Stimulated activated CD4-positive, alpha-beta T cell treated with anti-CD3 and anti-CD28 coated beads, Interleukin-4, amount 100 ng/mL, for 4 hours (primary cell): ENCODE measurements around the gene CRADD.
"Not testable (repeated sequence)": the region's sequence is repeated elsewhere in the genome, so short reads cannot be mapped to it uniquely, and the experiment has no call there.

Experiments
- DNase-seq, 2 experiments: peaks; one replicate each; pipeline ENCODE4 v3.0.0-alpha.2; 2020

CRADD gene

DNA sequence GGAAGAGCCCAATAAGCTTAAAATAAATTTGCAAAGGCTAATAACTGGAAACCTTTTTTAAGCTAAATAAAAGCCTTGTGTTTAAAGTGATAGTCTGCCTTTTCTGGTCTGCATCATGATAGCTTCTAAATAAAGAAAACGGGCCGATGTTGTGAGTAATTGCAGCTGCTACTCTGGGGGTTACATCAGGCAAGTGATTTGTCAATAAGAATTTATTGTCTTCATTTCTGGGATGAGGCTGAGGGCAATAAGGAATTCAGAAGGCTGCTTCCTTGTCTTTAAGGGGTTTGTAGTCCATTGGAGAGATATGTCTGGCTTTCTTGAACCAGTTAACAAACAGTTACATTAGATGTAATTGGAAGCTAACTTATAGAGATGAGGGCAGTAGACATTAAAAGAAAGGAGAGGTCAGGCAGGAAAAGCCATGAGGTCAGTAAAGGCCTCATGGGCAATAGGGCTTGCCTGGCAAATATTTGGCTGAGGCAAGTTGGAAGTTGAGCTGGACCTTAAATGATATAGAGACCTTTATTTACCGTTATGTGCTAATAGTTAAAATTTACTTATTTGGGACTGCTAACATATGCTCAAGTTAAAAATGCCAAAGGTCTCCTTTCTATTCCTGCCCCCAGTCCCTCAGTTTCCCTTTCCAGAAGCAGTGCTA, 85.0 kb downstream of the CRADD start:
- no peak for DNase-seq

DNA sequence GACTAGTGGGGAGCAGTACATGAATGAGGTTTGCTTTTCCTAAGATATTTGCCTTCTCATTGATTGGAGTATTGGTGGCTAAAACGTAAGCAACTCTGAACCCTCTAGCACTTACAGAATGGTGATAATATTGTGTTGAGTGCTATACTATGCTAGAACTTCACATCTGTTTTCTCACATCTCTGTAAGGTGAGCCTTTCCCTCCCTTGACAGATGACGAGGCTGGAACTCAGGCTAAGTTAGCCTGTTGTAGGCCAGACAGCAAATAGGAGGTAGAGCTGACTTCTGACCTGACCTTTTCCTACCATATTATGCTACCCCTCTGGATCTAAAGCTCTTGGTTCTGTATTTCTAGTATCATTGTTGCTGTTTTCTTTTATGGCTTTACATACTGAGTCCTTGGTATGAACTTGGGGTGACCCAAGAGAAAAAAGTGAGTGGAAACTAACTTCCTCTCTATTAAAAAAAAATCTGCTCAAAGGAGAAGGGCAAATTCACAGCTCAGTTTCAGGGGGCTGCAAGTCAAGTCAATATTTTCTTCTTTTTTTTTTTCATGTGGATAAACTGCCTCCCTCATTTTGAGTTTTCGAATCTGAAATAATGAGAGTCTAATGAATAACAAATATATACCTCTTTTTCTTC, 85.9 kb downstream of the CRADD start:
- no peak for DNase-seq

GRCh38 chr12:93763746-93764147, 86.6 kb downstream of the CRADD start:
- DNase-seq, result no peak

GRCh38 chr12:93766371-93766770, 89.2 kb downstream of the CRADD start:
- no peak for DNase-seq

- peak in 1 of 2 experiments; percentile 32 for DNase-seq
Measured at GRCh38 chr12:93766796-93767523, 89.8 kb downstream of the CRADD start.

GRCh38 chr12:93767524-93767863, 90.3 kb downstream of the CRADD start:
- no peak for DNase-seq

DNA sequence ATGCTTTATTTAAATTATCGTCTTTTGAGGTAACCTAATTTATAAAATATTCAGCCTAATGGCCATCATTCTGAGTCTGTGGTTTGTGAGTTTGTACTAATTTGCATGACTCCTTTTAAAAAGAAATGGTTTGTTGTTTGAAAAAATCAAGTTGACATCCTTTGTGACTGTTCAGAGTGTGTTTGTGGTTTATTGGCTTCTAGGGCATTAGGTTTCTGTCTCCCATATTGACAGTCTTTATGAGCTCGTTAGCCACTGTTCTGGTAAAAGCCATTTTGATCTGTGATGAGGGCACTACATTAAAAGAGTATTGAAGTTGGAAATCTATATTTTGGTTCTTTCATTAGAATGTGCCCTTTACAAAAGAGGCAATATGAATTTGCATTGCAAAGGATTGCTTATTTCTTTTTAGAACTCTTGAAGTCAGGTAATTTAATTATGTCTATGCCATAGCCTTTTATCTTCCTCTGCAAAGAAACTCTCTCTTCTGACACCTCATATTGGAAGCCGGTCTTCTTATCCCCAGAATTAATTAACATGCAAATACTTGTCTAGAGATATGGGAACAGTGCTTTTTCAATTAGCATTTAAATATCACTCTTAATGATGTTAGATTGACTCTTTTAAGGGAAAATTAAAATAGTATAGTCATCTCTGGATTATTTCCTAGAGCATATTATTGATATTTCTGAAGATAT, 95.0 kb downstream of the CRADD start:
- DNase-seq, result no peak

- peak; percentile 32 to 79 for DNase-seq
Measured at GRCh38 chr12:93773122-93773871, 96.1 kb downstream of the CRADD start.

DNA sequence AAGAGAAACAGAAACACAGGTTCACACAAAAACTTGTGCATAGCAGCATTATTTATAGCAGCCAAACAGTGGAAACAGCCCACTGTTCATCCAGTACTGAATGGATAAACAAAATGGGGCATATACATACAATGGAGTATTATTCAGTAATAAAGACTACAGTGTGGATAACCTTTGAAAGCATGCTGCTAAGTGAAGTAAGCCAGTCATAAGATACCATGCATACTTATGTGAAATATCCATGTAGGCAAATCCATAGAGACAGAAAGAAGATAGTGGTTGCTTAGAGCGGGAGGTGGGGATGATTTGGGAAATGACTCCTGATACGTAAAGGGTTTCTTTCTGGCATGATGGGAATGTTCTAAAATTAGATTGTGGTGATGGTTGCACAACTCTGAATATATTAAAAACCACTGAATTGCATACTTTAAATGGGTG, 99.4 kb downstream of the CRADD start:
- DNase-seq, result no peak

- DNase-seq, result no peak
Measured at GRCh38 chr12:93777254-93777653, 100.1 kb downstream of the CRADD start.

GRCh38 chr12:93778306-93778705, 101.1 kb downstream of the CRADD start:
- no peak for DNase-seq

- no peak for DNase-seq
Measured at GRCh38 chr12:93778766-93779165, 101.6 kb downstream of the CRADD start.

DNA sequence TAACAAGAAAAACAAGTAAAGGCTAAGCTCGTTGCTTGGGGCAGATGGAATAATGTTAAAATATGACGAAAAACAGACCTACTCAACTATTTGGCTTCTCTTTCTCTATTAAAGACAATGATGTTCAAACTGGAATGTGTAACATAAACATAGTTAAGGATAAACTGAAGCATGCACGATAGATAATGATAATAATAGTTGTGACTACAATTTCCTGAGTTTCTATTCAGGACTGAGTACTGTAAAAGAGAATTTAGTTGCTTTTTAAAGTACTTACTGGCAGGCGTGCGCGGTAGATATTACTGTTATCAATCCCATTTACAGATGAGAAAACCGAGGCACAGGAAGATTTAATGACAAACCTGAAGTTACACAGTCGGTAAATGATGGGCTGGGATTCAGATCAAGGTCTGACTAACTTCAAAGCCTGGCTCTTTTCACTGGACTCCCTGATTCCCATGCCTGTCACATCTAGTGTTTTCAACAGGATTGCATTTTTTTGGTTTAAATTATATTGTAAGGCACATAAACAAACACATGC, 103.0 kb downstream of the CRADD start:
- DNase-seq, result no peak

DNA sequence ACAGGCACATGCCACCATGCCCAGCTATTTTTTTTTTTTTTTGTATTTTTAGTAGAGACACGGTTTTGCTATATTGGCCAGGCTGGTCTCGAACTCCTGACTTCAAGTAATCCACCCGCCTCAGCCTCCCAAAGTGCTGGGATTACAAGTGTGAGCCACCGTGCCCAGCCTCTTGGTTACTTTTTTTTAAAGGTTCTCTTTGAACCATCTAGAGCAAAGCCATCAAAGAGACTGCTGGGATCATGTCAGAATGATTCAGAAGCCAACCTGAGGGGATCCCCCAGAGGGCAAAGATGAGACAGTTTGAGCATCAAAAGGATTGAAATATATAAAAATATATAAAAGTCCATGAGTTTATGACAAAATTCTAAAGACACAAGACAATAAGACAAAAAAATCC, 103.7 kb downstream of the CRADD start:
- peak in 1 of 2 experiments; percentile 63 for DNase-seq

DNA sequence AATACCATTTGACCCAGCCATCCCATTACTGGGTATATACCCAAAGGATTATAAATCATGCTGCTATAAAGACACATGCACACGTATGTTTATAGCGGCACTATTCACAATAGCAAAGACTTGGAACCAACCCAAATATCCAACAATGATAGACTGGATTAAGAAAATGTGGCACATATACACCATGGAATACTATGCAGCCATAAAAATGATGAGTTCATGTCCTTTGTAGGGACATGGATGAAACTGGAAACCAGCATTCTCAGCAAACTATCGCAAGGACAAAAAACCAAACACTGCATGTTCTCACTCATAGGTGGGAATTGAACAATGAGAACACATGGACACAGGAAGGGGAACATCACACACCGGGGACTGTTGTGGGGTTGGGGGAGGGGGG, 104.8 kb downstream of the CRADD start:
- not testable (repeated sequence) for DNase-seq

- no peak for DNase-seq
Measured at GRCh38 chr12:93782853-93783252, 105.7 kb downstream of the CRADD start.

DNA sequence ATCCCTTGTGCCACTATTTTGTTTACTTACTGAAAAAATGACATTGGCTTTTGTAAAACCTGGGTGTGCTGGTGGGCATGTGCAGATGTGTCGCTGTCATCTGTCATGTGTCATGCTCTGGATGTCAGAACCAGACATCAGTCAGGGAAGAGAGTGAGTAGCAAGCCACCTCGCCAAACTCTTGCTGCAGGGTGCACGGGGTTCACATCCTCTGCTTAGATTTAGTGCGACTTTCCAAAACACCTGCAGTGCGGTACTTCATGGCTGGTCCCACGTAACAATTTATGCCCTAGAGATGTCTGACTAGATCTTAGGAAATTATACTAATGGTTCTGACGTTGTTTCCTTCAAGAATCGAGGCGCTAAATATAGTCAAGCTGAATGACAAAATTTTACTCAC, 106.7 kb downstream of the CRADD start:
- peak; percentile 16 to 66 for DNase-seq

DNA sequence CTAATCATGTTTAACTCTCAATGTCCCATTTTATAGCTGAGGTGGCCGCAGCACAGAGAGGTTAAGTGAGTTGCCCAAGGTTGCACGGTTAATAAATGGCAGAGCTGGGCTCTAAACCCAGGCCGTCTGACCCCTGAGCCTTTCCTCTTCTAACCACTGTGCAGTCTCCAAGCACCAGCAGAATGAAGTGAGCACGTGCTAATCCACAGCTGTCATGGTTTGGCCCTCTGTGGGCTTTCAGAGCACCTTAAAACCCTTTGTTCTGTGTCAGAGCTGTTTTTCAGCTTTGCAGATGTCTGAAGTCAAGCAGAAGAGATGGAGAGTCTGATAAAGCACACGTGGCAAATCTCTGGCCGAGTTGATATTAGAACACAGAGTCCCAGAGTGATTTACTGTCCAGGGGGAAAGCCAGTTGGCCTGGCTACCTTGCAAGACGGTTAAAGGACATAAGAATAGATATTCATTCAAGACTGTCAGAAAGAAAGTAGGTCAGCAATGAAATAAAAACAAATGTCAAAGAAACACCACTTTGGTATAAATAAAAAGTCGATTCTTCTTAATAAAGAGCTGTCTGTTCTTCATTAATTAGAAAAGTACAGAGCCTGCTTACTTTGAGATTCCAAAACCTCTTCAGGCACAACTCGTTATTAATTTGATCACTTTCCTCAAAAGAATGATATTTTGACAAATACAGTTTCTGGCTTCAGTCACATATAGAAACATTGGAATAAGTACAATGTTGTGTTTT, 107.3 kb downstream of the CRADD start:
- DNase-seq, result peak in 1 of 2 experiments; percentile 12

DNA sequence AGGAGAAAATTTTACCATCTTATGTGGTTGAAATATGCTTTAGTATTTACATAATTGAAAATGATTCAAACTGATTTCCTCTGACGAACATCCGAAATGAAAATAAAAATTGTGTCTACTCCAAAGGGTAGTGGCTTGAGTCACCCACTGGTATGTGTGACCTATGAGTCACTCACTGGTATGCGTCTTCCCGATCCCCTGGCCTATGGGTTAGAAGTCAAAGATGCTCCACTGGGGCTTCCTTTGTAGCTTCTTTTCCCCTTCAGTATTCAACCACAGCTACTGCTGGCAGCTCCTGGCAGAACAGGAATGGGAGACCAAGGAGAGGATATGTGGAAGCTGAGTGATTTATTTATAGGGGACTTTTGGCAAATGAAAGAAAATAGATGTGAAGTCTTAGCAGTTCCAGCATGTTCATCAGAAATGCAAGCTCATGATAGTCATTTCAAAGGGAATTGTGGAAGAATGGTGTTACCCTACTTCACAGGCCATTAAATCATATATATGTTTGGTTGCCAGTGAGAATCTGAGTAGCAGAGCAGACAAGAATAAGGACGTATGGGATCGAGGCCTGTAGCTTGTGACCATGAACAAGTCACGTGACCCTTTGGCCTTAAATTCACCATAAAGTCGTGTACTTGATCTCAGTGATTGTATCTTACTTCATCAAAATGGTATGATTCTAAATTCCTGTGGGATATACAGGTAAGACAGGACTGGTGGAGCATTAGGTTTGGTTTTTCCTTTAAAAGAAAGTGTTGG, 108.3 kb downstream of the CRADD start:
- peak; percentile 20 to 67 for DNase-seq

- DNase-seq, result no peak
Measured at GRCh38 chr12:93786656-93787397, 109.7 kb downstream of the CRADD start.
